PC-9 (cell line): ENCODE measurements around the gene DNAJC2.

Experiments used
- EZH2 ChIP-seq: fragments of 200-600 bp; sonication (generic); IDR thresholded peaks from 2 replicates; pipeline ENCODE4 v1.8.0; 2017; ENCODE audit warnings: antibody characterized with exemption, low read depth
- TF ChIP-seq, protein P1 (sequence below): fragments of 200-600 bp; sonication (generic); conservative IDR thresholded peaks from 2 replicates; pipeline ENCODE4 v1.6.1; 2017; ENCODE audit warnings: mixed run types, antibody characterized with exemption, mild to moderate bottlenecking, moderate library complexity

DNA sequence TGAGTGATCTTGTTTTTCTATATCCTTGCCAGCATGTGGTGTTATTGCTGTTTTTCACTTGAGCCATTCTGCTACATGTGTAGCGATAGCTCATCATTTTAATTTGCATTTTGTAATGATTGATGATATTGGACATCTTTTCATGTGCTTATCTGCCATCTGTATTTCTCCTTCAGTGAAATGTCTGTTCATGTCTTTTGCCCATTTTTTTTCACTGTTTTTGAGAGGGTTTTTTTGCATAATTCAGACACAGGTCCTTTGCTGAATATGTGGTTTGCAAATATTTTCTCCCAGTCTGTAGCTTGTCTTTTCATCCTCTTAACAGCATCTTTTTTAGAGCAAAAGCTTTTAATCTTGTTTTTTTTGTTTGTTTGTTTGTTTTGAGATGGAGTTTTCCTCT is 51.0 kb downstream of the DNAJC2 start:
- TF ChIP-seq, protein P1, sequence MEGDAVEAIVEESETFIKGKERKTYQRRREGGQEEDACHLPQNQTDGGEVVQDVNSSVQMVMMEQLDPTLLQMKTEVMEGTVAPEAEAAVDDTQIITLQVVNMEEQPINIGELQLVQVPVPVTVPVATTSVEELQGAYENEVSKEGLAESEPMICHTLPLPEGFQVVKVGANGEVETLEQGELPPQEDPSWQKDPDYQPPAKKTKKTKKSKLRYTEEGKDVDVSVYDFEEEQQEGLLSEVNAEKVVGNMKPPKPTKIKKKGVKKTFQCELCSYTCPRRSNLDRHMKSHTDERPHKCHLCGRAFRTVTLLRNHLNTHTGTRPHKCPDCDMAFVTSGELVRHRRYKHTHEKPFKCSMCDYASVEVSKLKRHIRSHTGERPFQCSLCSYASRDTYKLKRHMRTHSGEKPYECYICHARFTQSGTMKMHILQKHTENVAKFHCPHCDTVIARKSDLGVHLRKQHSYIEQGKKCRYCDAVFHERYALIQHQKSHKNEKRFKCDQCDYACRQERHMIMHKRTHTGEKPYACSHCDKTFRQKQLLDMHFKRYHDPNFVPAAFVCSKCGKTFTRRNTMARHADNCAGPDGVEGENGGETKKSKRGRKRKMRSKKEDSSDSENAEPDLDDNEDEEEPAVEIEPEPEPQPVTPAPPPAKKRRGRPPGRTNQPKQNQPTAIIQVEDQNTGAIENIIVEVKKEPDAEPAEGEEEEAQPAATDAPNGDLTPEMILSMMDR = no peak
- no peak for TF ChIP-seq EZH2
